Esophagus mucosa (tissue), 1 donor: ENCODE measurements around the gene SFXN5. TPM values are rescaled to one million over a fixed set of nuclear protein-coding genes. Genes with fewer than 3 reads are reported as not detected.

Experiments used
- ATAC-seq: fragments of 200-7000 bp; cut with Tn5 transposase; one replicate; pipeline ENCODE4 v1.9.1; 2020
- total RNA-seq: library from RNA; stranded (reverse); gene quantifications from one replicate; pipeline ENCODE4 v1.2.4, GENCODE V29; 2023
- donor health status: DM: yes; HTN: yes; CAD: no.

The SFXN5 gene
- total RNA-seq, 1 donor from 2014 or later, result 12.2 TPM

DNA sequence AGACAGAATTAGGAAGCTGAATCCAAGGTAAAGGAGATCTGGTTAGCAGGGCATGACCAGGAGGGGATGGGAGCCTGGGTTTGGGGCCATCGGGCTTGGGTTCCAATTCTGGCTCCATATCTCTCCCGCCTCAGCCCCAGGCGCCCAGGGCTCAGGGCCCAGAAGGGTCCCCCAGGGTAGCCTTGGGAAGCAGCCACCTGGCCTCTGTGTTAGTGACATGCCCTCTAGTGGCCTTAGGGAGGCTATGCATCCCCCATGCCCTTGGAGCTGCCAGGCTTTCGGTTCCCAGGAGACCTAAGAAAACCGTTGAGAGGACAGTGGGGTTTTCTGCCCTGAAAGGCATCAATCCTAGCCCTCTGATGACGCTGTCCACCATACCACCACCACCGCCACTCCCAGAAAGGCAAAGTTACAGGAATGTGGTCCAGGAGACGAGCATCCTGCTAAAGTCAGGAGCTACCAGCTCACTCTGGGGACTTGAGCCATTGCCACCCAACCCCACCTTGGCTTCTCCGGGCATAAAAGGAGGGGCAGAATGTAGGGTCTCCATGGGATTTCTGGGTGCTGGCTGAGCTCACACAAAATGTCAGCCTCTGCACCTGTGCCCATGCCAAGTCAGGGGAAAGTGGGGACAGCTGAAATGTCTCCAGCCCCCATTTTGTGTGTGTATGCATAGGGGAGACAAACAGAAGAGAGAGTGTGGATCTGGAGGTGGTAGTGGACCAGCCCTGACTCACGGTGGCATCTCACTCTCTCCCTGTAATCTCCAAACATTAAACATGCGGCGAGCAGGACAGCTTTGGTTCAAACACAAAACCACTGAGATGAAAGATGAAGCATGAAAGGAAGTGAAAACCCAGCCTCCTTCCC is 97.7 kb downstream of the SFXN5 start:
- ATAC-seq, result peak; percentile 72

DNA sequence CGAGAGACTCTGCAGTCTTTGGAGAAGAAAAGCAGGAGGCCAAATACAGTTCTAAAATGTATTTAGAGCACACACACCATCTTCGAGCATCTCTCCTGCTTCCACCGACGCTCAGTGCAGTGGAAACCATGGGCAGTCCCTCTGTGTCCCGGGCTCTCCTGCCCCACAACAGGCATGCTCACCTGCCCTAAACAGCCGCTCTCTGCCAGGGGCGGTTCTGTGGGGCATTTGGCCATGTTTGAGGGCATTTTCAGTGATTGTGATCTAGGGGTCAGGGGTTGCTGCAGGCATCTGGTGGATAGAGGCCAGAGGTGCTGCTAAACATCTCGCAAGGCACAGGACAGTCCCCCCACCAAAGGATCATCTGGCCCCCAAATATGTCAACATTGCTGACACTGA is 98.4 kb downstream of the SFXN5 start:
- ATAC-seq, result no peak

DNA sequence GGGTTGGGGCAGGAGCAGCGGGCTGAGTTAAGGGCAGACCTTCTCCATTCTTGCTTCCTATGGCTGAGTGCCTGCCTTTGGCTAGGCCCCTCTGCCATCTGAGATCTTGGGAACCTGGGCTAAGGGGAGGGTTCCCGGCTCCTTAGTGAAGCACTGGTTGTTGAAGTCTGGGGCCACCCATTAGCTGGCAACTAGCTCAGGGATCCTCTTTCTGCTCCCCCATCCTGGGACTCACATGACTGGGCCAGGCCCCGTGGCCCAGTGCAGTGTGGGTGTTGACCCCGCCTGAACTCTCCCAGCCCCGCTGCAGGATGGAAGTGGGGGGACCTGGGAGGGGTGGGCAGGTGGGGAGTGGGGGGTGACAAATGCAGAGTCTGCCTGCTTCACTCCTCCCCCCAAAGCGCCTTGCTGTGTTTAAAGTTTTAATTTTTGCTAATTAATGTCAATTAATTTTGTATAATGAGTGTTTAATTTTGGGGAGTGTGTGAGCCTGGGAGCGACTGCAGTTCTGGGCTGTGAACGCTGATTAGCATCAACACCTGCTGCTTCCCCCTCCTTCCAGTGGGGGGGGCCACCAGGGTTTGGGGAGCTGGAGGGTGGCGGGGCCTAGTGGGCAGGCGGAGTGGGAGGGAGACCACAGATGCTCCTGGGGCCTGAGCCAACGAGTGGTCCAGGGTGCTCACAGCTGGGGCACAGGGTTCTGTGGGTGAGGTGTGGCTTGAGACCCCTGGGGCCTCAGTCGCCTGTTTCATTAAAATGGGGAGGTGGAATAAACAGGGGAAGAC is 99.0 kb downstream of the SFXN5 start:
- no peak for ATAC-seq

GRCh38 chr2:72971036-72971435 is 100.5 kb downstream of the SFXN5 start:
- ATAC-seq, result no peak

DNA sequence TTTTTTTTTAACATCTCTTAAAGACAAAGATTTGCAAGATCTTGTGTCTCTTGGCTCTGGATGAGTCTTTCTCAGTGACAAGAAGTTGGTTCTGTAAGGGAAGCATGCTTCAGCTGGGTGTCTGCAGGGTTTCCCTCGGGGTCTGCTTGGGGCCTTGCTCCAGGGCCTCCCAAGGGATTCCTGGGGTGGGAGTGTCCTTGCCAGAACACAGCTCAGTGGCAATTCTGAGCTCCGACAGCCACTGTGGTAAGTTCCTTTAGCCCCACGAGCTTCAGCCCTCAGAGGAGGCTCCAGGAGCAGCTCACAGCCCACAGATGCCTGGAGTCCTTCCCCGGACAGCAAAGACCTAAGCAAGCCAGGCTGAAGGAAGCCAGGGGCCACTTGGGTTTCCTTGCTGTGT is 101.8 kb downstream of the SFXN5 start:
- no peak for ATAC-seq

DNA sequence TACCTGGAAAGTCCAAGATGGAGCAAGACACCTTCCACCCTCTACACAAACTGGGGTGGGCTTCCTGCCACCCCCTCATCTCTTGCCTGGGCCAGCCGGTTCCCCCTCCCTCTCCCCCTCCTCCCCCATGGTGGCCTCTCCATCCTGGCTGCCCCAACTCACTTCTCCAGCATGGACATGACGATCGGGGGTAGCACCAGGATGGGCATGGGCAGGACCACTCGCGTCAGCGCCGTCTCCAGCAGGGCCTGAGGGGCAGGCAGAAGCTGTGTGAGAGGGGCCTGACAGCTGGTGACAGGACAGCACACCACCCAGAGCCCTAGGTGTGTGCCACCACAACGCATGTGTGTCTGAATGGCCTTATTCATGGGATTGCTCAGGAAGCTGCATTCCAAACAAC is 103.2 kb downstream of the SFXN5 start:
- no peak for ATAC-seq

GRCh38 chr2:72965770-72966450 is 105.6 kb downstream of the SFXN5 start:
- ATAC-seq, result no peak

GRCh38 chr2:72965016-72965415 is 106.5 kb downstream of the SFXN5 start:
- no peak for ATAC-seq

- no peak for ATAC-seq
These were observed 107.4 kb downstream of the SFXN5 start for GRCh38 chr2:72964146-72964525.

DNA sequence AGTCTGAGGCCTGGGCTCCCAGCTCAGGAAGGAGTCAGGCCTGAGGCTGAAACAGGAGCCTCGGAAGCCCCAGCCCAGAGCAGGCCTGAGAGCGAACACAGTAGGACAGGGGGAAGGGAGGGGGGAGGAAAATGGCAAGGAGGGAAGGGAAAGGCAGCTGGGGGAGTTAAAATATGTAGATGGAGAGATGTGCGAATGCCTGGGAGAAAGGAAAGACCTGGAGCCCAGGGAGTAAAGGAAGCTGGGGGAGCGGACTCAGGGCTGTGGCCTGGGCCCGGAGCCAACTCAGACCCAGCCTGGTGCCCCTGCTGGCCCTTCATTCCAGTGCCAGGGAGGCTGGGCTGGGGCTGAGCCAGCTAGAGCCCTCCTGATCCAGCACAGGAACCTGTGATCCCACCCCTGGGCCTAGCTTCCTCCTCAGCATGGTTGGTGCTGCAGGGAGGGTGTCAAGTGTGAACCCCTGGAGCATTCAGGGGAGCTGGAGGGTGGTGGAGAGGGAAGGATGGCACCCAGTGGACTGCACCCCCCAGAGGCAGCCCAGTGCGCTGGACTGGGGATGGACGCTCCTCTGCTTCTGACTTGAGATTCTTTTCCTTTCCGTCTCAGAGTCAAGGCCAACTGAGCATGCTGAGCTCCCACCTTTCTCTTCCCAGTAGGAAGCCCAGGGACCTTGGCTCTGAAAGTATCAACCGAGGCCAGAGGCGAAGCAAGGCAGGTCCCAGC is 107.9 kb downstream of the SFXN5 start:
- no peak for ATAC-seq

- ATAC-seq, result no peak
These were observed 108.6 kb downstream of the SFXN5 start for GRCh38 chr2:72962911-72963310.

GRCh38 chr2:72961853-72962468 is 109.6 kb downstream of the SFXN5 start:
- ATAC-seq, result no peak

GRCh38 chr2:72961036-72961720 is 110.3 kb downstream of the SFXN5 start:
- no peak for ATAC-seq

- ATAC-seq, result no peak
These were observed 111.2 kb downstream of the SFXN5 start for GRCh38 chr2:72959995-72960981.

DNA sequence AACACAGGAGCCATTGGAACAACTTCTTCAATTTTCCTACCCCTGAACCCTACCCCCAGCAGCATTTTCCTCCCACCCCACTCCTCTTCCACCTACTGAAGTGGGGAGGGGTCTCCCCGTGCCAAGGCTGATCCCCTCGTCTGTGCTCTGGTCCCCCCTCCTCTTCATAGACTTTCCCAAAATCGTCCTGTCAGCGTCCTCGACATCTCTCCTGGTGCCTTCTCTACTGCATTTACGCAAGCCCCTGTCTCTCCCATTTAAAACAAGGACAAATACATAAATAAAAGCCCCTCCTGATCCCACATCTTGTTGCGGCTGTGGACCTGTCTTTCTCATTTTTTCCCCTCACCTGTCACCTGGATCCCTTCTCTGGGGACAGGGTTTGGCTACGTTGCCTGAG is 112.0 kb downstream of the SFXN5 start:
- no peak for ATAC-seq

DNA sequence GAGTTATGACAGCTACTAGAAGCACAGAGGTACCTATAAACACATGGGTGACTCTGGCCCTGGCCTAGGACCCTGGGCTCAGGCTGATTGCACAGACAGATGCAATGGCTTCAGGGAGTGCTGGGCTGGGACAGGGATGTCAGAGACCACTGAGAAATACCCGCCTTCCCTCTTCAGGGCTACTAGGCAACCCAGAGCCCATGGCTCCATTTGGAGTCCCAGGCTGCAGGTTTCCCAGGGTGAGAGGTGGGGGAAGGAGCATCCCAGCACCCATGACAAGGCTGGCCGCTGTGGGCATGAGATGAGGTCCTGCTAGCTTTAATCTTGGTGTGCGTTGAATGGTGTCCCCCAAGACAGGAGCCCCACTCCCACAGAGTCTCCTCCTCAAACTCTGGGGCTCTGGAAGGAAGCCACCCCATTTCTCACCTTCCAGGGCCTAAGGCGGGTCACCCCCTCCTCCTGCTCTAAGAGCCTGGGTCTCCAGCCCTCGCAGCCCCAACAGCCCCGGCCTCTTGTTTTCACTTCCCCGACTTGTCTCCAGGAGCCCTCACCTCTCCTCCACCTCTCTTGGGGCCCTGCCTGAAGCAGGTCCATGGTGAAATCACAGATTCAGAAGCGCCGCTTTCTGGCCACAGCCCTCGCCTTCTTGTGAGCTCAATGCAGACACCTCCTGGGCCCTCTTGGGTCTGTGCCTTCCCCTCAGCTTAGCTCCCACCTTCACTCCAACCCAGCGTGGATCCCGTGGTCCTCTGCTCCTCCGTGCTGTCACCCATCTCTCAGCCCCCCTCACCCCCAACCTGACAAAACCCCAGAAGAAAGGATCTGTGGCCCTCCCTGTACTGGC is 112.7 kb downstream of the SFXN5 start:
- ATAC-seq, result no peak

DNA sequence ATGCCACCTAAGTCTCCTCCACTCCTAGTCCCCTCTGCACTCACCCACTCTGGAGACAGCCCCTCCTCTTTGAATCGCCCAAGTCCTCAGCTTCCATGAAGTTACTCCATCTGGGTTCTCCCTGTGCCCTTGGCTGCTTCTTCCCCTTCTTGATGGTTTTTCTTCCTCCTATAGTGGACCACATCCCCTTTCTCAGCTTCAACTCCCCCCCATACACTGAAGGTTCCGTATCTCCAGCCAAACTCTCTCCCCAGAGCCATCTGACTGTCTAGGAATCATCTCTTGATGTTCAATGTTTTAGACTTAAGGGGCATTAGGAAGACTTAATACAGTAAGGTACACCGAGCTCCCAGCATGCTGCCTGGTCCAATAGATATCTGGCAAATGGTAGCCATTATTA is 114.6 kb downstream of the SFXN5 start:
- ATAC-seq, result no peak

DNA sequence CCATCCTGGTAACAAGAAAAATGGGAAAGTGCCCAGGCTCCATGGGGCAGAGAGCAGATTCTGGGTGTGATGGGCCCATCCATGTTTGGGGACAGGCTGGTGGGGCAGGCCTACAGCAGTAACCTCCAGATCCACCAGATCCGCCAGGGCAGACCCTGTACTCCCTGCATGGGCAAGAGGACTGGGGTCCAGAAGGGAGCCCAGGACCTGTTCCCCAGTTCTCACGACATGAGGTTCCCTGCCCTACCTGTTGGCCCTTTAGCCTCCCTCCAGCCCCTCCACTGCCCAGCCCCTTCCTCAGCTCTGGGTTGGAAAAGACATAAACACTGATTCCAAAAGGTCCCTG is 115.5 kb downstream of the SFXN5 start:
- no peak for ATAC-seq
